HFFc6 (cell line): ENCODE measurements around the gene UGGT2. TPM values are rescaled to one million over a fixed set of nuclear protein-coding genes. Genes with fewer than 3 reads are reported as not detected.

ENCODE experiments used
- DNase-seq: peaks from one replicate; pipeline ENCODE4 v3.0.0-alpha.2; 2018
- H3K27ac Mint-ChIP-seq: 2 replicates; pipeline ENCODE4 v1.8.0; 2020; ENCODE audit warnings: mild to moderate bottlenecking, mixed read lengths
- H3K27me3 Mint-ChIP-seq: 2 replicates; pipeline ENCODE4 v1.8.0; 2021; ENCODE audit warnings: mild to moderate bottlenecking, moderate library complexity, mixed read lengths; ENCODE audit not compliant: insufficient read depth
- H3K36me3 Mint-ChIP-seq: 2 replicates; pipeline ENCODE4 v1.8.0; 2021; ENCODE audit warnings: low read depth, mixed read lengths
- H3K4me1 Mint-ChIP-seq: 2 replicates; pipeline ENCODE4 v1.8.0; 2020; ENCODE audit warnings: low read depth, mixed read lengths
- H3K4me3 Mint-ChIP-seq: 2 replicates; pipeline ENCODE4 v1.8.0; 2020; ENCODE audit warnings: mild to moderate bottlenecking, moderate library complexity, mixed read lengths
- H3K9me3 Mint-ChIP-seq: 2 replicates; pipeline ENCODE4 v1.8.0; 2020; ENCODE audit warnings: mild to moderate bottlenecking, mixed read lengths
- CTCF ChIP-seq: fragments of 200-600 bp; sonication (generic); IDR thresholded peaks from 2 replicates; pipeline ENCODE4 v1.5.0; 2021; ENCODE audit warnings: antibody characterized with exemption, mild to moderate bottlenecking
- total RNA-seq, 6 experiments: library from RNA; stranded (reverse); fragmentation: NEBNext Ultra II Directional; extraction: Animal tissue kit (Norgen Biotek cat#: 25700); gene quantifications; 2 replicates in 1 of 6; 3 replicates in 5 of 6; pipeline ENCODE4 v1.2.3, GENCODE V29; 2021

UGGT2 gene
- total RNA-seq, 6 experiments from 2014 or later, result 20.4 to 26.9 (median 24.3) TPM

- DNase-seq, result peak; percentile 74
- no peak for TF ChIP-seq CTCF
- Mint-ChIP-seq H3K27me3 (no peaks in the 10 kb centered on the region), H3K36me3 (peaks cover 23% of the 10 kb centered on the region), H3K4me3 (no peak overlapping the region), H3K27ac (peak overlapping the region; percentile 73), H3K9me3 (peaks cover 4% of the 10 kb centered on the region), H3K4me1 (peaks cover 38% of the 10 kb centered on the region)
These were observed 128.7 kb downstream of the UGGT2 start for GRCh38 chr13:95924389-95924994.

GRCh38 chr13:95921485-95921884 is 131.7 kb downstream of the UGGT2 start:
- Mint-ChIP-seq H3K27me3 (peaks cover 2% of the 10 kb centered on the region; the same call in 1 of the 2 replicates), H3K4me1 (peaks cover 38% of the 10 kb centered on the region), H3K4me3 (no peak overlapping the region), H3K27ac (peak overlapping the region; percentile 3; the same call in 1 of the 2 replicates), H3K9me3 (no peaks in the 10 kb centered on the region), H3K36me3 (peaks cover 32% of the 10 kb centered on the region)
- peak; percentile 66 for DNase-seq
- no peak for TF ChIP-seq CTCF

DNA sequence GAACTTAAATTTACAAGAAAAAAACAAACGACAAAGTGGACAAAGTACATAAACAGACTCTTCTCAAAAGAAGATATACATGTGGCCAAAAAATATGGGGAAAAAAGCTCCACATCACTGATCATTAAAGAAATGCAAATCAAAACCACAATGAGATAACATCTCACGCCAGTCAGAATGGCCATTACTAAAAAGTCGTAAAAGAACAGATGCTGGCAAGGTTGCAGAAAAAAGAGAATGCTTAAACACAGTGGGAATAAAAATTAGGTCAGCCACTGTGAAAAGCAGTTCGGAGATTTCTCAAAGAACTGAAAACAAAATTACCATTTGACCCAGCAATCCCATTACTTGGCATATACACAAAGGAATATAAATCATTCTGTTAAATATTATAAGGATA is 132.7 kb downstream of the UGGT2 start:
- Mint-ChIP-seq H3K27ac (no peak overlapping the region), H3K9me3 (no peaks in the 10 kb centered on the region), H3K4me3 (no peak overlapping the region), H3K27me3 (peaks cover 2% of the 10 kb centered on the region; the same call in 1 of the 2 replicates), H3K36me3 (peaks cover 41% of the 10 kb centered on the region), H3K4me1 (peaks cover 32% of the 10 kb centered on the region)
- TF ChIP-seq CTCF, result no peak
- DNase-seq, result peak; percentile 3

- peaks cover 2% of the 10 kb centered on the region; the same call in 1 of the 2 replicates for H3K27me3 Mint-ChIP-seq
- peaks cover 24% of the 10 kb centered on the region for H3K4me1 Mint-ChIP-seq
- no peak for DNase-seq
- peaks cover 52% of the 10 kb centered on the region for H3K36me3 Mint-ChIP-seq
- H3K4me3 Mint-ChIP-seq, result no peak overlapping the region
- no peaks in the 10 kb centered on the region for H3K9me3 Mint-ChIP-seq
- TF ChIP-seq CTCF, result no peak
- no peak overlapping the region for H3K27ac Mint-ChIP-seq
These were observed 134.3 kb downstream of the UGGT2 start for GRCh38 chr13:95918860-95919259.

GRCh38 chr13:95914991-95915501 is 138.2 kb downstream of the UGGT2 start:
- Mint-ChIP-seq H3K36me3 (peaks cover 69% of the 10 kb centered on the region), H3K4me3 (no peak overlapping the region), H3K27ac (no peak overlapping the region), H3K9me3 (peaks cover 11% of the 10 kb centered on the region; the same call in 1 of the 2 replicates), H3K4me1 (peaks cover under 1% of the 10 kb centered on the region; the same call in 1 of the 2 replicates), H3K27me3 (peaks cover 2% of the 10 kb centered on the region; the same call in 1 of the 2 replicates)
- no peak for DNase-seq
- no peak for TF ChIP-seq CTCF
